Activated effector memory CD4-positive, alpha-beta T cell treated with anti-CD3 and anti-CD28 coated beads, Interleukin-2, amount 50 U/mL, for 16 hours (primary cell): ENCODE measurements around the gene SKAP1.
"Not testable (repeated sequence)": the region's sequence is repeated elsewhere in the genome, so short reads cannot be mapped to it uniquely, and the experiment has no call there.

Source experiments
- DNase-seq: peaks from one replicate; pipeline ENCODE4 v3.0.0-alpha.2; 2020

Gene SKAP1

GRCh38 chr17:48276776-48277175, 153.2 kb downstream of the SKAP1 start:
- DNase-seq = no peak

GRCh38 chr17:48270899-48271298, 159.1 kb downstream of the SKAP1 start:
- no peak for DNase-seq

DNA sequence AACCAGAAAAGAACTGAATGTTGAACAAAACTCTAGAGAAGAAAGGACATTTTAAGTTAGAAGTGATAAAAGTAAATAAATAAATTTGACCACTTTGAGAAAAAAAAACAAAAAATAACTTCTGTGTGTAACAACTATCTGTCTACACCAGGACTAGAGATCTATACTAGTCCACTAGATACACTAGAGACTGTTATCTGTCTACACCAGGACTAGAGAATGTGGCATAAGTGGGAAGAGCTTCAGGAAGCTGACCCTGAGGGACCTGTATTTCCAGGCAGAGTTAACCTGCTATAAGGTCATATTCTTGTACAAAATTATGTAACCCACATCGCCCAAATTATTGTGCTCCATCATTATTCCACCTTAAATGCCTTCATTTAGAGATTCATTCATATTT, 160.8 kb downstream of the SKAP1 start:
- DNase-seq = no peak

GRCh38 chr17:48263731-48264035, 166.3 kb downstream of the SKAP1 start:
- no peak for DNase-seq

DNA sequence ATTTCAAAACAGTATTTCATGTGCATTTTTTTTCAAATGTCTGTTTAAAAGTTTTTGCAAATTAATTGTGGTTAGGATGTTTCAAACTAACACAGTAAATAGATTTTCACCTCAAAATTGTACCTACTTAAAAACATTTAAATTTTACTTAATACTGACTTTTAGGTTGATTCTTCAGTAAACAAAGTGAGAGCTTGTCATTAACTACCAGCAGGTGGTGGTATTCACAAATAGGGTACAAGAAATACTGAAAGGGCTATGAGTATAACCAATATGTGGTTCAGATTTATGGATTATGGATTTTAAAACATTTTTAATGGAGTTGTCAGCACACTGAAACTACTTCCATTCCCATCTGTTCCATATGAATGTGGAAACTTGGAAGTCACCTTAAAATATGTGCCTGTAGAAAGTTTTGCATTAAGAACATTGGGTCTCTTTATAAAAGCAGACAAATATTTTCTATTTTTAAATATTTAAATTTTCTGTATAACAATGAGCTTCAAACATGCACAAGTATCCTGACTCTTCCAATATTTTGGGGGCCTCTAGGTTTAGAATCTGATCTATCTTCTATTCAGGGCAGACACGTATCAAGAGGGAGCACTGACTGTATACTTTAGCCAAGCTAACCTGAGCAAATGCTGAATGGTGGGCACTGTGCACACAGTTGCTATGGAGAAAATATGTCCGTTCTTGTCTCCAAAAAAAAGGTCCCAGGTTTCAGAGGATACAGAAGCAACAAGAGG, 166.9 kb downstream of the SKAP1 start:
- no peak for DNase-seq

GRCh38 chr17:48261297-48261880, 168.6 kb downstream of the SKAP1 start:
- DNase-seq = no peak

GRCh38 chr17:48259694-48260291, 170.2 kb downstream of the SKAP1 start:
- no peak for DNase-seq

GRCh38 chr17:48258331-48258730, 171.7 kb downstream of the SKAP1 start:
- DNase-seq = no peak

- DNase-seq = no peak
Measured at GRCh38 chr17:48255759-48256158, 174.3 kb downstream of the SKAP1 start.

DNA sequence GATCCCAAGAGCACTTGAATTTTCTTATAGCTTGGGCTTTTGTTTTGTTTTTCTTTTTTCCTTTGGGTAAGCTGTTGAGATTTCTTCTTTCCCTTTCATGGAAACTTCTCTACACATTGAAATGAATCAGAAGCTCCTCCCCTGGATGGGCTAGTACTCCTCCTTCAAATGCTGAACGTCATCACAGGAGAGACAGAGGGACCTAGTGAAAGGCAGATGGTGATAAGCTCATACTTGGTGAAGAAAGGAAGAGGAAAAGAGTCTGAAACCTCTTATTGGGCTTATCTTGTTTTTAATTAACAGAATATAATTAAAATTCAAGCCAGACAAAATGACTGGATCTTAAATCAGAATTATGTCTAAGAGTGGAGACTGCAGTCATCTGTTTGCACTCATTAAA, 175.1 kb downstream of the SKAP1 start:
- no peak for DNase-seq

DNA sequence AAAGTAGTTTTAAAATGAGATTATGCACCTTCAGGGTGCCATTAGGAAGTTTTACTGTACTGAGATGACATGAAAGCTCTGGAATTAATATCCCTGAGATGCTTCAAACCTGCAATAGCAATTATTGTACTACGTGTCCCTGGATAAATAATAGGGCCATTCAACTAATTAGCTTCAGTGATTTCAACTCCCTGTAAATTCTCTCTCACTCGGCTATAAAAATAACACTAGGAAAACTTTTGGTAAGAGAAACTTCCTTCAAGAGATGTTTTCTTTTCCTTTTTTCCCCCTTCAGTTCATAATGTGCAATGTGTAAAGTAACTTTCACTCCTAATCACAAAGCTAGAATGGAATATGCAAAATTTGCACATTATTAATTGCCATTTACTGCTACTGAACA, 176.0 kb downstream of the SKAP1 start:
- DNase-seq = no peak

DNA sequence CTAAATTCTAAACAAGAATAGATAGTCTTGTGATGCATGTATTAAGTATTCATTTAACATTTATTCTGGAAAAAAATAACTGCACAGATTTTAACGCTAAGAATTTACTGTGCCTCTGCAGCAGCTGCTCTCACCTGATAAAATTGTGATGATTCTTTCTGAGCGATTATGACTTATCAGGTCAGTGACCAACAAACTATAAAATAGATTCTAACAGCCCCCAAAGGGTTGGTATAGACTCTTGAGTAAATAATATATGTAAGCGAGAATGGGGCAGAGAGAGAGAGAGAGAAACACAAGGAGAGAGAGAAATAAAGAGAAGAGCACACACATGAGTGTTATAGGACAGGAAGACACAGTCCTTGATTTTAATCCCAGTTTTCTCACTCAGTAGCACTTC, 178.1 kb downstream of the SKAP1 start:
- DNase-seq = no peak

DNA sequence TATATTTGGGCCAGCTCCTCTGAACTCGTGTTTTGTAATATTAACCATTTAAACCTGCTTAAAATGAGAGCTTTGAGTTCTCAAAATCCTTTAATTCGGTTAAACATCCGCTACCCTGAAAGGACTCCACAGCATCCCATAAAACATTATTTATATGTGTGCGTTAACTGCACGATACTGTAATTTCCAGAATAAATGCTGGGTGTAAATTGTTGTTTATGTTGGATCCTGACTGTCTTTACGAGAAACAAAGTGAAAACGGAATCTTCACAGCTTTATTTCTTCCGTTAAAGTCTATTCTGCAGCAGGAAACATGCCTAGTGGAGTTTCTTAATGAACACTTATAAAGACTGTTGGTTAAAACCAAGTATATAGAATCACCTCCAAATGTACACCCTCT, 179.1 kb downstream of the SKAP1 start:
- DNase-seq = no peak

- not testable (repeated sequence) for DNase-seq
Measured at GRCh38 chr17:48250059-48250458, 180.0 kb downstream of the SKAP1 start.

- no peak for DNase-seq
Measured at GRCh38 chr17:48247603-48248002, 182.4 kb downstream of the SKAP1 start.

- DNase-seq = no peak
Measured at GRCh38 chr17:48247038-48247437, 183.0 kb downstream of the SKAP1 start.

DNA sequence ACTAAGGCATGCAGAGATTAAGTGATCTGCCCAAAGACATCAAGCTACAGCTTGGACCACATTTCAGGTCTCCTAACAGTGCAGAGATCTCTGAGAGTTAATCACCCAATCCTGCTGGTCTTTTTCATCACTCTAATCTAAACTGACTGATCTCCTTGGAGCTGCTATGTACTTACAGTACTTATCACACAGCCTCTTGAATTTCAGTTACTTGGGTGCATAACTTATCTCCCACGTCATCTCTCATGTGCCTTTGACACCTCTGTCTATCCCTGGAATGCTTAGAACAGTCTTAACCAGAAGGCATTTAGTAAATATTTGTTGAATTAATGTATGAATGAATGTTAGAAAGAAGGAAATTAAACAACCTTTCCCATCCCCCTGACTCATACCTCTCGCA, 183.4 kb downstream of the SKAP1 start:
- DNase-seq = no peak

GRCh38 chr17:48245465-48246033, 184.5 kb downstream of the SKAP1 start:
- not testable (repeated sequence) for DNase-seq

GRCh38 chr17:48244814-48245213, 185.2 kb downstream of the SKAP1 start:
- no peak for DNase-seq

- no peak for DNase-seq
Measured at GRCh38 chr17:48244121-48244711, 185.8 kb downstream of the SKAP1 start.

GRCh38 chr17:48241770-48242497, 188.1 kb downstream of the SKAP1 start:
- no peak for DNase-seq

GRCh38 chr17:48241131-48241591, 188.9 kb downstream of the SKAP1 start:
- peak; percentile 63 for DNase-seq

DNA sequence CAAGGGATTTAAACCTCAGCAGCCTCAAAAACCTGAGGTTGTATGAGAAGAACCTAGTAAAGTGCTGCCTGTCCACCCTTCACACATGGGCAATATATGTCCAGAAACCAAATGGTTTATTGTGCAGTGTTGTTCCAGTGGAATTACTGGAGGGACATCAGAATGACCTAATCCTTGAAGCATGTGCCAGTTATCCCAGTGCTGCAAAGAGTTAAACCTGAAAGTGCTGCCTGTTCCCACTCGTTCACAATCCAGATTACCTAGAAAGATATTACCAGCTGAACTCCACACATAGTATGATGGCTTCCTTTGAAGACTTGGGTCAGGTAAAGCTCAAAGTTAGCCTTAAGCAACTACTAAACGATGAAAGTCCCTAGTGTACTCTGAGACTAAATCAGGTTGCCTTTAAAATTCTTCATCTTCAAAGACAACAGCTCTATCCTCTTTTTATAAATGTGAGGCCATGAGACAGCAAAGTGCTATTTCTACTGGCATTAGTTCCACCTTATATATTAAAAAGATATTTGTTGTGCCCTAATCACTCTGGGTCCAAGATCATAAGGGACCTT, 189.4 kb downstream of the SKAP1 start:
- DNase-seq = no peak
